GM12878 (cell line): ENCODE measurements around the gene SVEP1. TPM values are rescaled to one million over a fixed set of nuclear protein-coding genes. Genes with fewer than 3 reads are reported as not detected.
A peak's percentile ranks its signal among the peaks of the same experiment; 100 is the strongest.

Source experiments
- ATAC-seq: fragments of 200-7000 bp; cut with Tn5 transposase; 3 replicates; pipeline ENCODE4 v1.9.1; 2020; ENCODE audit warnings: mild to moderate bottlenecking, moderate library complexity
- BruUV-seq: library from RNA; stranded (reverse); fragments of 400-500 nt; replicated peaks from 2 replicates; lab custom pipeline; 2021; lab: Mats Ljungman, UMichigan
- CTCF ChIA-PET: fragments of 300-600 bp; sonication (Branson Sonifier 250); formaldehyde crosslinking; extraction: SDS; loops from one replicate; lab custom pipeline; 2021; ENCODE audit warnings: inconsistent platforms; lab: Yijun Ruan, JAX
- POLR2A ChIA-PET: fragments of 350-600 bp; formaldehyde crosslinking; extraction: SDS; loops from one replicate; lab custom pipeline; 2021; ENCODE audit warnings: inconsistent platforms; lab: Charles Lee
- RAD21 ChIA-PET: fragments of 300-600 bp; sonication (Branson Sonifier 250); formaldehyde crosslinking; loops from one replicate; lab custom pipeline; 2023; ENCODE audit warnings: antibody characterized with exemption; ENCODE audit not compliant: unreplicated experiment; lab: Charles Lee
- SMC1A ChIA-PET: fragments of 300-600 bp; sonication (Branson Sonifier 250); formaldehyde crosslinking; loops from one replicate; lab custom pipeline; 2023; ENCODE audit not compliant: unreplicated experiment, uncharacterized antibody; lab: Charles Lee
- DNase-seq: peaks from one replicate; pipeline ENCODE4 v3.0.0-alpha.2; 2011; ENCODE audit warnings: low read depth, low spot score
- FAIRE-seq: peaks from 3 replicates; lab custom pipeline; 2011; peaks lifted over from hg19 to GRCh38; lab: Jason Lieb, UNC
- H2AFZ ChIP-seq: 2 replicates; pipeline ENCODE4 v1.6.0; 2011; ENCODE audit warnings: low read depth, low read length, control low read depth; ENCODE audit not compliant: control insufficient read depth
- H3K27ac ChIP-seq: 2 replicates; pipeline ENCODE4 v1.5.1; 2011; ENCODE audit warnings: control low read depth; ENCODE audit not compliant: control insufficient read depth, insufficient read depth
- H3K27me3 ChIP-seq, 2 experiments: replicated peaks in 1 of 2; 2 replicates each; pipeline versions ENCODE4 v1.6.0 to v1.6.1; 2011; ENCODE audit warnings: low read length in 1 of 2; ENCODE audit not compliant: control insufficient read depth in 2 of 2, insufficient read depth in 2 of 2
- H3K36me3 ChIP-seq, 2 experiments: 2 replicates each; pipeline ENCODE4 v1.5.1; 2011; ENCODE audit warnings: low read length in 1 of 2; ENCODE audit not compliant: control insufficient read depth in 2 of 2, insufficient read depth in 2 of 2
- H3K4me1 ChIP-seq: 2 replicates; pipeline ENCODE4 v1.6.1; 2011; ENCODE audit warnings: mild to moderate bottlenecking, low read length, moderate library complexity, mixed read lengths; ENCODE audit not compliant: control insufficient read depth, insufficient read depth
- H3K4me2 ChIP-seq: 2 replicates; pipeline ENCODE4 v1.6.0; 2011; ENCODE audit warnings: control low read depth; ENCODE audit not compliant: control insufficient read depth, insufficient read depth
- H3K4me3 ChIP-seq: fragments of 200-600 bp; sonication (generic); 2 replicates; pipeline ENCODE4 v1.5.1; 2016
- H3K79me2 ChIP-seq: 2 replicates; pipeline ENCODE4 v1.6.0; 2011; ENCODE audit warnings: low read length; ENCODE audit not compliant: control insufficient read depth, insufficient read depth
- H3K9ac ChIP-seq: 2 replicates; pipeline ENCODE4 v1.8.0; 2011; ENCODE audit warnings: low read length, control low read depth, mixed read lengths; ENCODE audit not compliant: control insufficient read depth, insufficient read depth
- H3K9me3 ChIP-seq: replicated peaks from 3 replicates; pipeline ENCODE4 v1.5.1; 2011; ENCODE audit warnings: mild to moderate bottlenecking, low read length; ENCODE audit not compliant: control insufficient read depth, insufficient read depth
- H4K20me1 ChIP-seq: 2 replicates; pipeline ENCODE4 v1.6.0; 2011; ENCODE audit not compliant: control insufficient read depth, insufficient read depth
- ASH2L ChIP-seq: fragments of 300-600, 200-600 bp; sonication (generic); IDR thresholded peaks from 2 replicates; pipeline ENCODE4 v1.6.1; 2017; ENCODE audit warnings: low read depth, mild to moderate bottlenecking, borderline replicate concordance
- ATF7 ChIP-seq: fragments of 450-650 bp; IDR thresholded peaks from 2 replicates; pipeline ENCODE4 v1.6.1; 2016; ENCODE audit warnings: low read depth, mild to moderate bottlenecking
- HDAC2 ChIP-seq: fragments of 200-600 bp; sonication (generic); IDR thresholded peaks from 2 replicates; pipeline ENCODE4 v1.6.1; 2017
- NFIC ChIP-seq: IDR thresholded peaks from 2 replicates; pipeline ENCODE4 v1.6.1; 2012; ENCODE audit warnings: low read depth, mild to moderate bottlenecking, inconsistent platforms, low read length, moderate library complexity
- RAD21 ChIP-seq: IDR thresholded peaks from 2 replicates; pipeline ENCODE4 v1.6.1; 2011; ENCODE audit warnings: mild to moderate bottlenecking, low read depth, low read length, moderate library complexity; ENCODE audit not compliant: insufficient read depth
- SMARCA5 ChIP-seq: fragments of 450-650 bp; IDR thresholded peaks from 2 replicates; pipeline ENCODE4 v1.6.1; 2017; ENCODE audit warnings: mild to moderate bottlenecking
- SMC3 ChIP-seq: IDR thresholded peaks from 2 replicates; pipeline ENCODE4 v1.6.1; 2011; ENCODE audit warnings: low read length, improper control_type of control experiment, borderline replicate concordance
- SPI1 ChIP-seq: IDR thresholded peaks from 2 replicates; pipeline ENCODE4 v1.6.1; 2011; ENCODE audit warnings: low read depth, mild to moderate bottlenecking, low read length, moderate library complexity, borderline replicate concordance; ENCODE audit not compliant: insufficient read depth
- WRNIP1 ChIP-seq: IDR thresholded peaks from 2 replicates; pipeline ENCODE4 v1.6.1; 2011; ENCODE audit warnings: low read depth, low read length, improper control_type of control experiment, borderline replicate concordance
- YY1 ChIP-seq: IDR thresholded peaks from 2 replicates; pipeline ENCODE4 v1.6.1; 2011; ENCODE audit warnings: low read depth, mild to moderate bottlenecking, low read length
- ZNF24 ChIP-seq: fragments of 450-650 bp; IDR thresholded peaks from 2 replicates; pipeline ENCODE4 v1.6.1; 2017; ENCODE audit warnings: antibody characterized with exemption, mild to moderate bottlenecking
- ZNF622 ChIP-seq: fragments of 450-650 bp; IDR thresholded peaks from 2 replicates; pipeline ENCODE4 v1.6.1; 2017; ENCODE audit warnings: mild to moderate bottlenecking, inconsistent platforms
- ZSCAN29 ChIP-seq: fragments of 450-650 bp; IDR thresholded peaks from 2 replicates; pipeline ENCODE4 v1.6.1; 2017; ENCODE audit warnings: mild to moderate bottlenecking, moderate library complexity
- WGBS: methylation state at CpG from one replicate; pipeline ENCODE4 v1.1.6; 2016; ENCODE audit warnings: low lambda C conversion rate; ENCODE audit not compliant: insufficient replicate concordance, insufficient coverage; ENCODE audit errors: missing lambda C conversion rate; 5-methylcytosine and 5-hydroxymethylcytosine counted together
- in situ Hi-C: fragments of 300-500 bp; cut with MboI; formaldehyde crosslinking; loops from 9 replicates; pipeline ENCODE4 v1.14.3; 2018; ENCODE audit warnings: mixed read lengths
- intact Hi-C: fragments of 100-400 bp; cut with micrococcal nuclease; formaldehyde crosslinking; loops from one replicate; pipeline ENCODE4 v1.14.2; 2022; ENCODE audit not compliant: unreplicated experiment
- polyA plus RNA-seq, 11 experiments: library from polyadenylated mRNA; depleted of rRNA in 4 of 11; unstranded in 6 of 11; stranded (reverse) in 5 of 11; fragments of >200 nt; fragmentation: Nextera tagmentation in 4 of 11; fragmentation: Illumina TruSeq in 1 of 11; extraction: Ambion mirVana in 4 of 11; extraction: Trizol in 1 of 11; gene quantifications; 1 replicate in 1 of 11; 2 replicates in 10 of 11; pipeline versions ENCODE4 v1.2.1 to v1.2.3, GENCODE V29; 2011 to 2016; ENCODE audit warnings: inconsistent platforms in 2 of 11, missing spikeins in 2 of 11, low read depth in 1 of 11
- total RNA-seq, 4 experiments: library from RNA; depleted of rRNA in 3 of 4; stranded (reverse); fragments of >200 nt in 3 of 4; fragmentation: Illumina TruSeq in 1 of 4; extraction: Trizol in 1 of 4; gene quantifications; 2 replicates each; pipeline versions ENCODE4 v1.2.1 to v1.2.3, GENCODE V29; 2013 to 2021
- TF ChIP-seq, protein P1 (sequence below), 3 experiments: IDR thresholded peaks in 2 of 3; conservative IDR thresholded peaks in 1 of 3; 2 replicates each; pipeline ENCODE4 v1.5.1; 2011; ENCODE audit warnings: low read depth in 3 of 3, low read length in 3 of 3, mild to moderate bottlenecking in 3 of 3, control low read depth in 2 of 3, moderate library complexity in 2 of 3, inconsistent platforms in 1 of 3, mixed read lengths in 1 of 3; ENCODE audit not compliant: control insufficient read depth in 2 of 3, insufficient read depth in 1 of 3; ENCODE audit errors: extremely low read depth in 1 of 3
- TF ChIP-seq, protein P2 (sequence below): fragments of 450-650 bp; IDR thresholded peaks from 2 replicates; pipeline ENCODE4 v1.6.1; 2016; ENCODE audit warnings: mild to moderate bottlenecking

SVEP1 gene
- total and polyA plus RNA-seq, 10 of the 15 experiments (the other 5 are each of a cell fraction or from before 2014, with no cell fraction given), result under 0.01 to 0.05 (median 0.01) TPM; not detected in 5

DNA sequence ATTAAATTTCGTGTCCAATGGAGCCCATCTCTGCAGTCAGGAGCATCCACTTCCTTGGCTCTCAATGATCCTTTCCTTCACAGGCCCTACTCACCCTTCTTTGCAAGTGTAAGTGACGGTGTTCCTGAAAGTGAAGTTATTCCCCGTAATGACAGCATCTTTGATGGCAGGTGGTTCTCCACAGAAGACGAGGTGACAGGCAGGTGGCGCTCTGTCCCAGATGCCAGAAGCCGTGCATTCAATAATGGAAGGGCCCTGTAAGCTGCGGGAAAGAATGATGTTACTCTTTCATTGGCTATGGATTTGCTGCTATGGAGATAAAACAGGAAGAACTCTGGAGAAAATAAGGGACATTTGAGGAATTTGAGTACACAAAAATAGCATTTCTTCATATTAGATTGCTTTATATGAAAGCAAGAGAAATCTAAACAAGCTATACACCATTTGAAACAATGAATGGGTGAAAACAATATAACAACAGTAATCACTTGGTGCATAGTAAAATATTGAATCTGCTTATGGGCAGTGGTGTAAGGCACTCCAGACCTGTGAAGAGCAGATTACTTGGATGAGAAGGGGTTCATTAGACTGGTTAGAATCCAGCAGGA lies 151.9 kb downstream of the SVEP1 start:
- DNase-seq, result no peak
- WGBS, result 1% methylated on average over 7 of the region's 7 CpGs
- Histone ChIP-seq H4K20me1 (no peaks in the 10 kb centered on the region), H3K4me2 (no peak overlapping the region), H3K4me1 (no peaks in the 10 kb centered on the region), H3K36me3 (no peaks in the 10 kb centered on the region), H3K27me3 (no peaks in the 10 kb centered on the region), H2AFZ (peak overlapping the region; percentile 7; the same call in 1 of the 2 replicates), H3K9me3 (no peaks in the 10 kb centered on the region), H3K27ac (no peak overlapping the region), H3K4me3 (no peak overlapping the region), H3K9ac (no peak overlapping the region), H3K79me2 (no peaks in the 10 kb centered on the region)
- ATAC-seq, result peak; percentile 86
- SMC1A ChIA-PET, result interaction anchor here (1.0 to 3.2 kb wide), 6 partner anchors 16 to 871 kb away, joined by 3 to 24 read pairs (median 6); no protein-coding TSS in a partner anchor
- in situ Hi-C loops, result no loop called here
- POLR2A ChIA-PET, result interaction anchor here (1.0 kb wide), 1 partner anchor 196 kb away, joined by 3 read pairs; no protein-coding TSS in a partner anchor
- RAD21 ChIA-PET, result interaction anchor here (1.0 to 2.7 kb wide), 3 partner anchors 171 to 244 kb away, joined by 3 to 15 read pairs (median 5); partner anchors contain the start of gene TXN
- FAIRE-seq, result no peak
- BruUV-seq, result no TSS peak
- CTCF ChIA-PET, result interaction anchor here (0.6 to 3.3 kb wide), 15 partner anchors 12 to 244 kb away, joined by 3 to 35 read pairs (median 5); no protein-coding TSS in a partner anchor
- intact Hi-C loops, result loop anchor here (2.0 to 5.0 kb wide), 3 partner anchors 195 to 870 kb away; no protein-coding TSS in a partner anchor
- TF ChIP-seq RAD21, result peak; percentile 53
- no peak for TF ChIP-seq HDAC2
- 0 out of 2 replicates have a peak, but pooled peaks have one; percentile 10 for TF ChIP-seq ZNF24
- TF ChIP-seq SMARCA5, result no peak
- TF ChIP-seq, protein P1, sequence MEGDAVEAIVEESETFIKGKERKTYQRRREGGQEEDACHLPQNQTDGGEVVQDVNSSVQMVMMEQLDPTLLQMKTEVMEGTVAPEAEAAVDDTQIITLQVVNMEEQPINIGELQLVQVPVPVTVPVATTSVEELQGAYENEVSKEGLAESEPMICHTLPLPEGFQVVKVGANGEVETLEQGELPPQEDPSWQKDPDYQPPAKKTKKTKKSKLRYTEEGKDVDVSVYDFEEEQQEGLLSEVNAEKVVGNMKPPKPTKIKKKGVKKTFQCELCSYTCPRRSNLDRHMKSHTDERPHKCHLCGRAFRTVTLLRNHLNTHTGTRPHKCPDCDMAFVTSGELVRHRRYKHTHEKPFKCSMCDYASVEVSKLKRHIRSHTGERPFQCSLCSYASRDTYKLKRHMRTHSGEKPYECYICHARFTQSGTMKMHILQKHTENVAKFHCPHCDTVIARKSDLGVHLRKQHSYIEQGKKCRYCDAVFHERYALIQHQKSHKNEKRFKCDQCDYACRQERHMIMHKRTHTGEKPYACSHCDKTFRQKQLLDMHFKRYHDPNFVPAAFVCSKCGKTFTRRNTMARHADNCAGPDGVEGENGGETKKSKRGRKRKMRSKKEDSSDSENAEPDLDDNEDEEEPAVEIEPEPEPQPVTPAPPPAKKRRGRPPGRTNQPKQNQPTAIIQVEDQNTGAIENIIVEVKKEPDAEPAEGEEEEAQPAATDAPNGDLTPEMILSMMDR (IDR thresholded peaks at IDR 0.05 in 2 of 3, conservative IDR thresholded peaks at IDR 0.05 in 1 of 3; ENCODE audit: control insufficient read depth in 2 of 3, extremely low read depth in 1 of 3, insufficient read depth in 1 of 3, low read depth in 3 of 3, low read length in 3 of 3), result peak; percentile 76 to 79 (median 77)
- no peak for TF ChIP-seq ZNF622
- TF ChIP-seq ATF7, result peak; percentile 13; the same call in 1 of the 2 replicates
- TF ChIP-seq, protein P2, sequence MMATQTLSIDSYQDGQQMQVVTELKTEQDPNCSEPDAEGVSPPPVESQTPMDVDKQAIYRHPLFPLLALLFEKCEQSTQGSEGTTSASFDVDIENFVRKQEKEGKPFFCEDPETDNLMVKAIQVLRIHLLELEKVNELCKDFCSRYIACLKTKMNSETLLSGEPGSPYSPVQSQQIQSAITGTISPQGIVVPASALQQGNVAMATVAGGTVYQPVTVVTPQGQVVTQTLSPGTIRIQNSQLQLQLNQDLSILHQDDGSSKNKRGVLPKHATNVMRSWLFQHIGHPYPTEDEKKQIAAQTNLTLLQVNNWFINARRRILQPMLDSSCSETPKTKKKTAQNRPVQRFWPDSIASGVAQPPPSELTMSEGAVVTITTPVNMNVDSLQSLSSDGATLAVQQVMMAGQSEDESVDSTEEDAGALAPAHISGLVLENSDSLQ, result 0 out of 2 replicates have a peak, but pooled peaks have one; percentile 12
- no peak for TF ChIP-seq NFIC
- peak; percentile 70; the same call in 1 of the 2 replicates for TF ChIP-seq SMC3
- no peak for TF ChIP-seq WRNIP1
- TF ChIP-seq SPI1, result no peak
- no peak for TF ChIP-seq ASH2L
- TF ChIP-seq ZSCAN29, result no peak
- peak; percentile 57; the same call in 1 of the 2 replicates for TF ChIP-seq YY1
